Mucosa of stomach (tissue), 1 donor: ENCODE measurements around the gene TSHR.
"Not testable (repeated sequence)": the region's sequence is repeated elsewhere in the genome, so short reads cannot be mapped to it uniquely, and the experiment has no call there.

ENCODE experiments used
- H3K27me3 ChIP-seq: one replicate; pipeline ENCODE4 v1.7.0; 2013; ENCODE audit warnings: mild to moderate bottlenecking, low read length; ENCODE audit not compliant: control insufficient read depth, insufficient read depth
- H3K36me3 ChIP-seq: one replicate; pipeline ENCODE4 v1.7.0; 2013; ENCODE audit warnings: low read length; ENCODE audit not compliant: control insufficient read depth, insufficient read depth
- H3K4me1 ChIP-seq: one replicate; pipeline ENCODE4 v1.7.0; 2013; ENCODE audit warnings: mild to moderate bottlenecking, low read length; ENCODE audit not compliant: control insufficient read depth, insufficient read depth
- H3K4me3 ChIP-seq: one replicate; pipeline ENCODE4 v1.7.0; 2013; ENCODE audit warnings: low read length
- H3K9ac ChIP-seq: one replicate; pipeline ENCODE4 v1.7.0; 2013; ENCODE audit warnings: mild to moderate bottlenecking, low read length, moderate library complexity
- H3K9me3 ChIP-seq: one replicate; pipeline ENCODE4 v1.7.0; 2013; ENCODE audit warnings: mild to moderate bottlenecking, low read length, moderate library complexity; ENCODE audit not compliant: control insufficient read depth
- donor health status: Pancreatic carcinoma.

The TSHR gene

GRCh38 chr14:81007131-81007530 is 51.7 kb downstream of the TSHR start:
- Histone ChIP-seq H3K36me3 (no peaks in the 10 kb centered on the region), H3K4me1 (no peaks in the 10 kb centered on the region), H3K9ac (no peak overlapping the region), H3K9me3 (no peaks in the 10 kb centered on the region), H3K4me3 (no peak overlapping the region), H3K27me3 (no peaks in the 10 kb centered on the region)

DNA sequence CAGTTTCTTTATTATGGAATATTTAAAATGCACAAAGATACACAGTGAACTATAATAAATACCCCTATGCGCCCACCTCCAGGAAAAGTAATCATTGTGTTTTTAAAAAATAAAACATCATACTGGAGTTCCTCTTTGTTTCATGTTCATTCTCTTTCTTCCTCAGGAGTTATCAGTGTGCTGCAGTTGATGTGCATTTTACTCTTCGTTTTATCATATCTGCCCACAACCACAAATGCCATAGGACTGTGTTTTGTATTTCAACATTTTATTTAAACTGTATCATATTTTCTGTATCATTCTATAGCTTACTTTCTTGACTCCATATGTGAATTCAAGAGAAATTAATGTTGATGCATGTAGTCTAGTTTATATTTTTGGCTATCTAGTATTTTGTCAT is 53.9 kb downstream of the TSHR start:
- no peak overlapping the region for H3K9ac ChIP-seq
- H3K36me3 ChIP-seq = no peaks in the 10 kb centered on the region
- no peak overlapping the region for H3K4me3 ChIP-seq
- H3K4me1 ChIP-seq = no peaks in the 10 kb centered on the region
- H3K27me3 ChIP-seq = no peaks in the 10 kb centered on the region
- H3K9me3 ChIP-seq = no peaks in the 10 kb centered on the region

DNA sequence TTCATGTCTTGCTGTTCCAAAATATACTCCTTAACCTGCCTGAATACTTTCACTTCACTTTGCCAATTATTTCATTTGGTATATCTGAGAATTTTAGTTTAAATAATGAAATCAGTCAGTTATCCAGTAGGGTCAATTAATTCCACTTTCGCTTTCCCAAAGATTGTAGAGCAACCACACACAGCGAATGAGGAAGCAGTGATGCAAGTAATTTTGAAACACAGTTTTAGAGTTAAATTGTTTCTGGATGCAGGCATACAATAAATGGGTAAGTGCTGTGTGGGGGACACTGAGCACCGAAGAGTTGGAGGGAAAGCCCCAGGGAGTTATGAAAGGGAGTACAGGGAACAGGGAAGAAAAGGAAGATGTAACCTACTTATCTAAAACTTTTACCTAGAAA is 62.8 kb downstream of the TSHR start:
- Histone ChIP-seq H3K4me1 (no peaks in the 10 kb centered on the region), H3K4me3 (no peak overlapping the region), H3K9me3 (no peaks in the 10 kb centered on the region), H3K9ac (no peak overlapping the region), H3K36me3 (no peaks in the 10 kb centered on the region), H3K27me3 (no peaks in the 10 kb centered on the region)

GRCh38 chr14:81018684-81019083 is 63.3 kb downstream of the TSHR start:
- no peak overlapping the region for H3K9ac ChIP-seq
- H3K4me3 ChIP-seq = no peak overlapping the region
- no peaks in the 10 kb centered on the region for H3K27me3 ChIP-seq
- no peaks in the 10 kb centered on the region for H3K9me3 ChIP-seq
- H3K4me1 ChIP-seq = no peaks in the 10 kb centered on the region
- H3K36me3 ChIP-seq = no peaks in the 10 kb centered on the region

DNA sequence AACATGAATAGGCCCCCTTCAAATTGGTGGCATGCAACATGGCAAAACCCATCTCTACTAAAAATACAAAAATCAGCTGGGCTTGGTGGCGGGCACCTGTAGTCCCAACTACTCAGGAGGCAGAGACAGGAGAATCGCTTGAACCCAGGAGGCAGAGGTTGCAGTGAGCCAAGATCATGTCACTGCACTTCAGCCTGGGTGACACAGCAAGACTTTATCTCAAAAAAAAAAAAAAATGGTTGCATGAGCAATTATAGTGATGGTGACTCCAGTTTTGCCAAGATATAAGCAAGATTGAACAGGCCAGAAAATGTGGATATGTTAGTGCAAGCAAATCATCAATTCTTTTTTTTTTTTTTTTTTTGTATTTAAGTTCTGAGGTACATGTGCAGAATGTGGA is 63.7 kb downstream of the TSHR start:
- not testable (repeated sequence) for H3K9ac ChIP-seq, H3K36me3 ChIP-seq, H3K4me3 ChIP-seq, H3K27me3 ChIP-seq, H3K9me3 ChIP-seq, H3K4me1 ChIP-seq

- Histone ChIP-seq H3K9ac (no peak overlapping the region), H3K36me3 (no peaks in the 10 kb centered on the region), H3K4me3 (no peak overlapping the region), H3K4me1 (no peaks in the 10 kb centered on the region), H3K27me3 (no peaks in the 10 kb centered on the region), H3K9me3 (no peaks in the 10 kb centered on the region)
Measured at GRCh38 chr14:81023095-81023710, 67.8 kb downstream of the TSHR start.

- Histone ChIP-seq H3K36me3 (no peaks in the 10 kb centered on the region), H3K9ac (no peak overlapping the region)
Measured at GRCh38 chr14:81028461-81028860, 73.0 kb downstream of the TSHR start.

DNA sequence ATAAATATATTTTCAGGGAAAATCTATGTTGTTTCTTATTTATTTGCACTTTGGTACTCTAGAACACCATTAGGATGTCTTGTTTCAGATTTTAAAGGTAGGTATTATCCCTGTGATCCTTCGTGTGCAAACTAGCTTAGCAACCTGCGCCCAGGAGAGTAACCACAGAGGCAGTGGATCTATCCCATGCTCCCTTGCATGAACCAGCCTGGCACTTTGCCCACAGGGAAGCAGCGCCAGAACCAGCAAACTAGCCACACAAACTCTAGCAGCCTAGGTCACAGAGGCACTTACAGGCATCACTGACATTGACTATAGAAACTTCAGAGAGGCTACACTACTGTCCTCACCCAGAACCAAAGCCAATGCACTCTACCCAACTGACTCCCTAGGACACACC is 76.1 kb downstream of the TSHR start:
- no peaks in the 10 kb centered on the region for H3K9me3 ChIP-seq
- no peaks in the 10 kb centered on the region for H3K27me3 ChIP-seq
- H3K4me3 ChIP-seq = no peak overlapping the region
- H3K36me3 ChIP-seq = no peaks in the 10 kb centered on the region
- no peak overlapping the region for H3K9ac ChIP-seq
- H3K4me1 ChIP-seq = no peaks in the 10 kb centered on the region

More at GRCh38 chr14:81028461-81028860, 73.0 kb downstream of the TSHR start:
- no peaks in the 10 kb centered on the region for H3K27me3 ChIP-seq
- H3K4me1 ChIP-seq = no peaks in the 10 kb centered on the region
- no peak overlapping the region for H3K4me3 ChIP-seq
- H3K9me3 ChIP-seq = no peaks in the 10 kb centered on the region

DNA sequence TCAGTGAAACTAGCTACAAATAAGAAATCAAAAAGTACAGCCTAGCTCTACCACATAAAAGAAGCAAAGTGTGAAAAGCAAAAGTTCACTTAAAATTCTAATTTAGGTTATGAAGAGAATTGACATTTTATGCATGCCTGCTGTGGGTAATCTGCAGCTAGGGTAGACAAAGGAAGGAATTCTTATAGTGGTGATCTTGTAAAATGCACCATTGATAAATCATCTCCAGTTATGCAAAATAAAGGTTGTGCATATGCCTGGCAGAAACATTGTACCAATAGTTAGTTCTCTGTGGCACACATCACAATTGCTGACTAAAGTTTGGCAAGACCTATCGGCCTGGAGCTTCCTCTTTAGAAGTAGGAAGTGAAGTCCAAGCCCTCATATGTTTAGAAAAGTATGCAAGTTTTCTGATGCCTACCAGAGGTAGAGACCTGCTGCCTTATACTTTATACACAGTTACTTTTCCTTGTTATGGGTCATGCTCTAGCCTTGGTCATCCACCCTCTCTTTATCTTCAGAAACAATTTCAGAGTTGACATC is 78.3 kb downstream of the TSHR start:
- H3K9me3 ChIP-seq = no peaks in the 10 kb centered on the region
- H3K9ac ChIP-seq = no peak overlapping the region
- no peaks in the 10 kb centered on the region for H3K4me1 ChIP-seq
- no peak overlapping the region for H3K4me3 ChIP-seq
- H3K36me3 ChIP-seq = no peaks in the 10 kb centered on the region
- H3K27me3 ChIP-seq = no peaks in the 10 kb centered on the region

GRCh38 chr14:81042438-81042837 is 87.0 kb downstream of the TSHR start:
- Histone ChIP-seq H3K4me3 (no peak overlapping the region), H3K36me3 (no peaks in the 10 kb centered on the region), H3K9ac (no peak overlapping the region), H3K4me1 (no peaks in the 10 kb centered on the region), H3K9me3 (no peaks in the 10 kb centered on the region), H3K27me3 (no peaks in the 10 kb centered on the region)

DNA sequence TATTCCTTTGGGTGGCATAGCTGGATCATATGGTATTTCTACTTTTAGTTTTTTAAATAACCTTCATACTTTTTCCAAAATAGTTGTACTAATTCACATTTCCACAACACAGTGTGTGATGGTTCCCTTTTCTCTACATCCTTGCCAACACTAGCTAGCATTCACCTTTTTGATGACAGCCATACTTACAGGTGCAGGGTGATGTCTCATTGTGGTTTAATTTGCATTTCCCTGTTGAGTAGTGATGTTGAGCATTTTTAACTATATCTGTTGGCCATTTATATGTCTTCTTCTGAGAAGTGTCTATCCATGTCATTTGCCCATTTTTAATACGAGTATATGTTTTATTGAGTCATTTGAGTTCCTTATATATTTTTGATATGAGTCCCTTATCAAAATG is 96.1 kb downstream of the TSHR start:
- no peaks in the 10 kb centered on the region for H3K4me1 ChIP-seq
- no peak overlapping the region for H3K4me3 ChIP-seq
- H3K27me3 ChIP-seq = no peaks in the 10 kb centered on the region
- no peaks in the 10 kb centered on the region for H3K36me3 ChIP-seq
- H3K9ac ChIP-seq = no peak overlapping the region
- H3K9me3 ChIP-seq = no peaks in the 10 kb centered on the region

DNA sequence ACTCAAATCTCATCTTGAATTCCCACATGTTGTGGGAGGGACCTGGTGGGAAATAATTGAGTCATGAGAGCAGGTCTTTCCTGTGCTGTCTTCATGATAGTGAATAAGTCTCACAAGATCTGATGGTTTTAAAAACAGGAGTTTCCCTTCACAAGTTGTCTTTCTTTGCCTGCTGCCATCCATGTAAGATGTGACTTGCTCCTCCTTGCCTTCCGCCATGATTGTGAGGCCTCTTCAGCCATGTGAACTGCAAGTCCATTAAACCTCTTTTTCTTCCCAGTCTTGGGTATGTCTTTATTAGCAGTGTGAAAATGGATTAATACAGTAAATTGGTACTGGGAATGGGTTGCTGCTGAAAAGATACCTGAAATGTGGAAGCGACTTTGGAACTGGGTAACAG is 98.6 kb downstream of the TSHR start:
- not testable (repeated sequence) for H3K36me3 ChIP-seq, H3K9me3 ChIP-seq, H3K4me1 ChIP-seq, H3K4me3 ChIP-seq, H3K27me3 ChIP-seq, H3K9ac ChIP-seq

- no peaks in the 10 kb centered on the region for H3K36me3 ChIP-seq
- H3K9me3 ChIP-seq = no peaks in the 10 kb centered on the region
- H3K4me1 ChIP-seq = no peaks in the 10 kb centered on the region
- H3K27me3 ChIP-seq = no peaks in the 10 kb centered on the region
- H3K9ac ChIP-seq = no peak overlapping the region
- no peak overlapping the region for H3K4me3 ChIP-seq
Measured at GRCh38 chr14:81055971-81056370, 100.5 kb downstream of the TSHR start.
